Stimulated activated CD4-positive, alpha-beta T cell treated with anti-CD3 and anti-CD28 coated beads, Interleukin-4, amount 100 ng/mL, for 1 hour (primary cell): ENCODE measurements around the gene WWC2.

Source experiments
- DNase-seq: peaks from one replicate; pipeline ENCODE4 v3.0.0-alpha.2; 2020

Gene WWC2

DNA sequence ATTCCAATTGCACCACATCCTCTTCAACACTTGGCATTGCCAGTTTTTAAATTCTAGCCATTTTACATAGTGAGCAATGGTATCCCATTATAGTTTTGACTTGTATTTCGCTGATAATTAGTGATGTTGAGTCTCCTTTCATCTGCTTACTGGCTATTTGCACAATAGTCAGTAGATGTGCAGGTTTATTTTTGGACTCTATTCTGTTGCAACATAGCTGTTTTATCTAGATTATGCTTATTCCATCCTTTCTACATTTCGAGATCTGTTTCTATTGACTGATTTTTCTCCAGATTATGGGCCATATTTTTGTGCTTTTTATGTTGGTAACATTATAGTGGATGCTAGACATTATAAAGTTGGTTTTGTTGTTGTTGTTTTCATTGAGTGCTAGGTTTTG is 106.1 kb downstream of the WWC2 start:
- no peak for DNase-seq

DNA sequence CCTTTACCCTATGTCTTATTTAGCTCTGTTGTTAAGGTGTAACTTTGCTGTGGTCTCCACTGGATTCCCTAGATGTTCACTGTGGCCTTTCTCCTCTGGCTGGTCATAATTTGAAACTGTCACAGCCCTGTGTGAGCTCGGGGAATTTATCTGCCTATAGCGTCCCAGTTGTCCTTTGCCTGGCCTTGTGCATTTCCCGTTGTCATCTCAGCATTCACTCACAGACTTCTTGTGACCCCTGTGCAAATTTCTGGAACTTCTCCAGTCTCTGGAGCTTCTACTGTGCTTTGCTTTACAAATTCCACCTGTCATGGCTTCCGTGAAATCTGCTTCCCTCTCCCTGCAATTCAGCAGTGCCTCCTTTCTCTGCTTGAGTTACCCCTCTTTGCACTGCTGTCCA is 106.7 kb downstream of the WWC2 start:
- DNase-seq: no peak

DNA sequence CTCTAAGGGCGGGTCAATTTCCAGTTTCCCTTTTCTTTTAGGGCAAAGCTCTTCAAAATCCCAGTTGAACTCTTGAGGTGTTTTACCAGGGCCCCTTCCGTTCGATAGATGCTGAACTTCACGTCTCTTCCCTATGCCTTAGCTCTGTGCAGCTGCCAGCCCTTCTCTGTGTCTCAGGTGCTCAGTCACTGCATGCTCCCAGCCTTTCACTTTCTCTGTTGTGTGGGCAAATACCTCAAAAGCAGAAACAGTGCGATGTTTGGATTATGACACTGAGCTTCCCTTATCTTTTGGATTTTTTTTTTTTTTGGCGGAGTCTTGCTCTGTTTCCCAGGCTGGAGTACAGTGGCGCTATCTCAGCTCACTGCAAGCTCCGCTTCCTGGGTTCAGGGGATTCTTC is 112.5 kb downstream of the WWC2 start:
- no peak for DNase-seq

DNA sequence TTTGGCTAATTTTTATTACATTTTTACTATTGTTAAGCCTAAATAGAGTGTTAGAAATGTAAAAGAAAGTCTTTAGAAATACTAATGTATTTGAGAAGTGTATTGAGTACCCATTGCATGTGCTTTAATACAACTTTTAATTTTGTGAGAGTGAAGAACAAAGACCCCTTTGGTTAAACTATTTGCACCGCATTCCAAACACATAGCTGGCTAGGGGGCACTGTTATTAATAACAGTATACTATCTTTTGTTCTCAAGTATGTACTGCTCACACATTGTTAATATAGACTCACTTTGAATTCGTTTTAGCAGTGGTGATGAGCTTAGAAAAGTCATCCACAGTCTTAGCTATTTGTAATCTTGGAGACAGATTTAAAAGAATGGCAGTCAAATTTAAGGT is 114.9 kb downstream of the WWC2 start:
- no peak for DNase-seq

DNA sequence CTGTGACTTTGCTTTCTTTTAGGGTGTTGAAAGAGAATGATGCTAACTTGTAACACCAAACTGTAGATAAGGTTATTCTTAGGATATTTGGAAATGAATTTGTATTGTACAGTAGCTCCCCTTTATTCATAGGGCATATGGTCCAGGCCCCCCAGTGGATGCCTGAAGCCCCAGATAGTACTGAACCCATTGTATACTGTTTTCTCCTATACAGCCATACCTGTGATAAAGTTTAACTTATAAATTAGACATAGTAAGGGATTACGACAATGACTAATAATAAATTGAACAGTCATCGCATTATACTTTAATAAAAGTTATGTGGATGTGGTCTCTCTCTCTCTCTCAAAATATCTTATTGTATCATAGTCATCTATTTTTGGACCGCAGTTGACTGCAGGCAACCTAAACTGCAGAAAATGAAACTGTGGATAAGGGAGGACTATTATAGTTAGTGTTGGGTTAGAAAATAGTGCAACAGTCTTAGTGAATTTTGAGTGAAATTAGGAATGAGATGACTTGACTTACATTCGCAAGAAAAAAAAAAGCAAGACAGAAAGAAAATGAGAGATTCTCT is 115.9 kb downstream of the WWC2 start:
- DNase-seq: no peak

DNA sequence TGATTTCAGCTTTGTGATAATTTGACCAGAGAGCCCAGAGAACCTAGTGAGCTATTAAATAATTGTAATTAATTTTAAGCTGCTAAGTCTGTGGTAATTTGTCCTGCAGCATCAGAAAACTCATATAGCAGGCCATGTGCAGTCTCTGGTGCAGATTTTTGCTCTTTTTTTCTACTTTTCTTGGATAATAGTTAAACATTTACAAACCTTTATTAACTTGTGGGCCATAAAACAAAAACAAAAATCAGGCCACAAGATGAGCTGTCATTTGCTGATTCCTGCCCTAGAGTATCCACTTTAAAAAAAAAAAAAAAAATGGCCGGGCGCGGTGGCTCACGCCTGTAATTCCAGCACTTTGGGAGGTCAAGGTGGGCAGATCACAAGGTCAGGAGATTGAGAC is 121.2 kb downstream of the WWC2 start:
- no peak for DNase-seq

DNA sequence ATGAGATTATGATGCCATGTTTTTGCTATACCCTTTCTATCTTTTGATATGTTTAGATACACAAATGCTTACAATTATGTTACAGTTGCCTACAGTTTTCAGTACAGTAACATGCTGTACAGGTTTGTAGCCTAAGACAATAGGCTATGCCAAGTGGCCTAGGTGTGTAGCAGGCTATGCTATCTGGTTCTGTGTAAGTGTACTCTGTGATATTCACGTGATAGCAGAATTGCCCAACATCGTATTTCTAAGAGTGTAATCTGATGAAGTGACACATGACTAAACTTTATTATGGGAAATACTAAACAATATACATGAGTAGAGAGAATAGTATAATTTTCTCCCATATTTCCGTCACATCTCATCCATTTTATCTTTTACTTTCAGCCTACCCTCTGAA is 124.0 kb downstream of the WWC2 start:
- no peak for DNase-seq

DNA sequence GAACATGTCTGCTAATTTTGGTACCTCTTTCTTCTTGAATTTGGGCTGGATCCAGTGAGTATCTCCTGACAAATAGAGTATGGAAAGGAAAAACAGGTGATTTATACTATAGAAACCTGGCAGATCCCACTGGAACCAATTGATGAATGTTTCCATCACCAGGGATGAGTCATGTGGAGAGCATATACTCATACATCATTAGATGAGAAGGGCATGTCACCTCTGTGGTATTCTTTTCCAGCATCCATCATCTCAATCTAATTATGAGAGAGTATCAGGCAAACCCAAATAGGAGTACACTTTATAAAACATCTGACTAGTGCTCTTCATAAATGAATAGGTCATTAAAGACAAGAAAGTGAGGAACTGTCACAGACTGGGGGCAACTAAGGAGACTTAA is 130.3 kb downstream of the WWC2 start:
- DNase-seq: no peak

DNA sequence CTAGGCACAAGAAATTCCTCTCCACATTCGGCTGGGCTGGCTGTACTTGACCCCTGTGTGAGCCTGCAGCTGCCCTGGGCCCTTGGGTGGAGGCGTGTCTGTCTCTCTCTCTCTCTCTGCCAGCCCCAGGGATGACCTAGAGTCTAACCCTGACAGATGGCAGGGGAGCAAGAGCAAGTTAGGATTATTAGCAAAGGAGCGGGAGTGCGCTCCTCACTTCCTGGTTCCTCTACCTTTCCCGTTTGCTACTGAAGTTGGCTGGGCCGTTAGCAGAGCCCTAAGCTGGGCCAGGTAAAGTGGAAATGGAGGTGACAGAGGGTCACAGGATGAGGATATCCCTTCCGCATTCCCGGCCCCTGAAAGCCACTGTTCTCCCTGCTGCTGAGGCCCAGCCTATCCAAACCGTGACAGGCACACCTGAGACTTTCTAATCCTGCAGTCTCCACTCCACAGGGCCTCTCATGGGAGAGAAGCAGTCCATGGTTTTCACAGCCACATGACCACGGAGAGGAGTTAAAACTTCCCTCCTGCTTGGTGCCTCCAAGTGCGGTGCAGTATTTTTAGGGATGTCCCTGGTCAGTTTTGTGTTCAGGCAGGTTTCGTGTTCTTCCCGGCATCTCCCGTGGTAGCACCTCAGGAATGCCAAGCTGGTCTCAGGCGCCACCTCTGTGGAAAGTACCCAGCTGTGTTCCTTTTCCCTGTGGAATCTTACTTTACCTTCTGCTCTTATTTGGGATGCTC is 141.7 kb downstream of the WWC2 start:
- DNase-seq: no peak

DNA sequence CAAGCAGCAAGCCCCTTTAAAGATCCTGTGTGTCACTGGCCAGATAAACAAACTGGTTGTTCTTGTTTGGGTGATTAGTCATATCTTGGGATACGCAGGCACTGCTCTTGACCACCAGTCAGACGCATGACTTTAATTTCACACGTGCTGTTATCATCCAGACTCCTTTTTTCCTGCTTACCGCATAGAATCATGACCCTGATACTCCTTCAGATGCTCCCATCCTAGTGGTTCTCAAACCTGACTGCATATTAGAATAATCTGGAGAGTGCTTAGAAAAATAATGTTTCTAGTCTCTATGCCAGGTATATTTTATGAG is 142.2 kb downstream of the WWC2 start:
- DNase-seq: no peak

DNA sequence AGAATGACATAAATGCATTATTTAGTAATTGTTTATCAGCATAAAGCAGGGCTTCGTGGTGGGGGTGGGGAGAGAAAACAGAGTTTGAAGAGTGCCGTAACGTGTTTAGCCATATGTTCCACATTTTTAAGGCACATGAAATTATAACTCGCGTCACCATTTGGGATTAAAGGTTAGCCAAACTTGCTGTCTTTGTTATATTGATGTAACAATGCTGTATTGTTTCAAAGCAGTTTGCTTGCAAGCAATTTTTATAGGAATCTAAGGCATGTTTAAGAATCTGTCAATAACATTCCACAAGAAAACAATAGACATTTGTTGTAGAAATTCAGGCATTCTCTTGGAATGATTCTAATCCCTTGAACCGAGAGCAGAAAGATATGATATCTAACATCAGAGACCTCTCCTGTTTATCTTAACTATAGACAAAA is 142.7 kb downstream of the WWC2 start:
- DNase-seq: no peak

DNA sequence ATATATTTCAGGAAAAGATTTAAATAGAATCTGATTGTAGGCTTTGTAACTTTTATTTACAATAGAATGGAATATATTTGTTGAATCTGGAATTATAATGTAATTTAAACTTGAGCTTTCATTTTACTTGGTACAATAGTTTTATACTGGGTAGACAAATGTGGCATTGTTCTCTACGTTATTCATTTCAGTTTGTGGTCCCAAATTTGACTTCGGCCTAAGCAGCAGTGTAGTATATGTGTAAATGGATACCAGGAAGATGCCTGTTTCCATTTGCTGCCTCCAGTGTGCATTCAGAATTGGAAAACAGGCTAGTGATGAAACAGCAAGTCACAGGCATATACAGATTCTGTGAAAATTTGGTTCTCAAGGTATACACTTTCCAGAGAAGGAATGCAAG is 143.2 kb downstream of the WWC2 start:
- no peak for DNase-seq

DNA sequence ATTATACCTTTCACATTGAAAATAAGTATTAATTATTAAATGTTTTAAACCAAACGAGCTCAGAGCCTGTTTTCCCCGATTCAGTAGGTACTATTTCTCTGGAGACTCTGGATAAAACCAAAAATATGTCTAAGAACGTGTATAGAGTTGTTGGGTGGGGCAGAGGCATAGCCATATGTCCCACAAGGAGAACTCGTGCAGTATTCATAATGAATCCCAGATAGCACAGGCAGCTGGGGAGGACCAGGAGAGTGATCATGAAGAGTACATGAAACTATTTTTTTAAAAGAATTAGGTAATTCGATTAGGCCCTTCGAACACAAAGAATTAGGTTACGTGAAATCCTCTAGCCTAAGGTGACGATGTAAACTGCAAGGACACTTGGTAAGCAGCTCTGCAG is 145.0 kb downstream of the WWC2 start:
- DNase-seq: no peak

DNA sequence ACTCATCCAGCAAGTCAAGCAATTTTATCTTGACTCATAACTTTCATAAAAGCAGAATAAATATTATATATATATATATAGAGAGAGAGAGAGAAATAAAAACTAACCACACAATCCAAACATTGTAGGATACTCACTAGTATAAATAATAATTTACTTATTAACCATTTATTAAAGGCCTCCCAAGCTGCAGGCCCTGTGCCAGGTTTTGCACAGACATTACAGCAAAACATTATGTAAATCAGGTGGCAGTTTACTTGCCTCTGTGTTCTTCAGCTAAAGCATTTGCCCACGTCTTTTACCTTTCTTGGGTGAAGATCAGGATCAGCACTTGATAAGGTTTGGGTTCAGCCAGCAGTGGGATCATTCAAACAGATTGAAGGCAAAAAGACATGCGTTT is 145.4 kb downstream of the WWC2 start:
- DNase-seq: no peak

DNA sequence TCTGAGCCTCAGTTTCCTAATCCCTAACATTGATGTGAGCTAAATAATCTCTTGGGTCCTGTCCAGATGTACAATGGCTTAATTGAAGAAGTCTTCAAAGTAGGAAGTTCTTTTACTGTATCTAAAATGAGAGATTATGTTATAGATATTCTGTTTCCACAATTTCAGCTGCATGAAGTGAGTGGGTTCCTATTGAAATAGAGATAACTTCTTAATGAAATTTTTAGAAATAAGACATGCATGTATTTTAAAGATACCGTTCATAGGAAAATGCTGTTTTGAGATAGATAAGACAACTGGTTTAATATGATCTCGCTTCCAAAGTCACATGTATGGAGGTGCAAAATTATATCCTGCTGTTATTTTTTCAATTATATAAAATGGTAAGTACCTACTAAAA is 149.1 kb downstream of the WWC2 start:
- no peak for DNase-seq

DNA sequence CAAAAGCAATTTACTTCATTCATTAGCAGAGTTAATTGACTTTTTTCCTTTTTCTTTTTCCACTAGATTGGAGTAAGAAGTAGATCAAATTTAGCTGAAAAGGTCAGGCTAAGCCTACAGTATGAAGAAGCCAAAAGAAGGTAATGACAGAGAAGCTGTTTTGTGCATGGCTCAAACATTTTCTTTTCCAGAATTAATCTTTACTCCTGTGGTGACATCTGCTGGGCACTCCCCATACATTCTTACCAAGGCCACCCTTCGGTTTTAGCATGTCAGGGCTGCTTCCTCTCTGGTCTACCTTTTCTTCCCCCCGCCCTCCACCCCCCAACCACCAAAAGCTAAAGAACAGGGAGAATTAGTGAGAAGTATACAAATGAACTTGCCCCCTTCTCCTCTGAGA is 150.8 kb downstream of the WWC2 start:
- no peak for DNase-seq

DNA sequence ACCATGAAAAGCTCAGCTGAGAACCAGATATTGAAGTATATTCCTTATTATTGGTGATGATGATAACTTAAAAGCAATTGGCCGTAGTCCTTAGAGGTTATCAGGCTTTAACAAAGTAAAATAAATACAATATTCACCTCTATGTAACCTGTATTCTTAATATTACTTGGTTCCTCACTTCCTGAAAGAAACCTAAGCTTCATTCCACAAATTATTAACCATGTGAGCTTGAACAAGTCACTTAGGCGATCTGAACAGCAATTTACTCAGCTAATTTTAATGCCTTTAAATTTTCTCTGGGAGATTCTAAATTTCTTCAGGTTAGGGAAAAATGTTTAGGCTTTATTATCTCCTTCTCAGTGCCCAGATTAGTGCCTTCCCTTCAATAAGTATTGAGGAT is 151.8 kb downstream of the WWC2 start:
- DNase-seq: no peak

DNA sequence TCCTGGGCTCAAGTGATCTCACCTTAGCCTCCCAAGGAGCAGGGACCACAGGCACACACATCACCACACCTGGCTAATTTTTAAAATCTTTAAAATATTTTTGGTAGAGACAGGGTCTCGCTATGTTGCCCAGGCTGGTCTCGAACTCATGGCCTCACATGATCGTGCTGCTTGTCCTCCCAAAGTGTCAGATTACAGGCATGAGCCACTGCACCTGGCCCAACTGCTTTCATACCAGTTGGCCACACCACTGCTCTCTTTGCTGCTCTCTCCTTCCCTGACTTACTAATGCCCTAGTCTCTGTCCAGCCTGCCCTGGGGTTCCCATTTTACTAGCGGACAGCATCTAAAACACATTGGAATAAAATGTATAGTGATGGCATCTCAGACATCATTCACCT is 153.9 kb downstream of the WWC2 start:
- no peak for DNase-seq

DNA sequence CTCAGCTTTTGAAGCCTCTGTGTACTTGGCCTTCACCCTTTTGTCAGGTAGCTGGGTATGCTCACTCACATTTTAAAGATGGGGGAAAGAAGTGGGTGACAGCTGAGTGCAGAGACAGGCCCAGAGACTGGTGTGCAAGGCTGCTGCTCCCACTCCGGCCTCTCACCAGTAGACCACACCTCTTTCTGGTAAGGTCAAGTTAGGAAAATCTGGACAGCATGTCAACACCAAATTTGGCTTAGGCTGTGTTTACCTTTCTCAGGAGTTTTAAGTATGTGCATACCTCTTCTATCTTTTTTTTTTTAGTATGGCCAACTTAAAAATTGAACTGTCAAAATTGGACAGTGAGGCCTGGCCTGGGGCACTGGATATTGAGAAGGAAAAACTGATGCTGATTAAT is 154.4 kb downstream of the WWC2 start:
- DNase-seq: no peak

DNA sequence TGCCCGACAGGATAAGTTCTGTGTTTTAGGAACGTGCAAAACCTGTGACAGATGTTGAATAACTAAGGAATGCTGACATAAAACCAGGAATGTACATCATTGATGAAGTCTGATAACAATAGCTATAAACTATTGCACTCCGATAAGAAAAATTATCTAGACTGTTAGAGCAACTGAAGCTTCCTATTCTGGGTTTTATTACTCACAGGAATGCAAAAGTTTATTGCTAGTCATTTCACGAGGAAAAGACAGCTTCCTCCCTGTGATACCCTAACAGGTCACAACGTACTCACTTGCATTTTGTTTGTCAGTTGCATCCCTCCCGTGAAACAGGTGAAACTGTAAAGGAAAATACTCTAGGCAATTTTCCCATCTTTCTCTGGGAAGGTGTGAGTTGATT is 155.1 kb downstream of the WWC2 start:
- DNase-seq: no peak

DNA sequence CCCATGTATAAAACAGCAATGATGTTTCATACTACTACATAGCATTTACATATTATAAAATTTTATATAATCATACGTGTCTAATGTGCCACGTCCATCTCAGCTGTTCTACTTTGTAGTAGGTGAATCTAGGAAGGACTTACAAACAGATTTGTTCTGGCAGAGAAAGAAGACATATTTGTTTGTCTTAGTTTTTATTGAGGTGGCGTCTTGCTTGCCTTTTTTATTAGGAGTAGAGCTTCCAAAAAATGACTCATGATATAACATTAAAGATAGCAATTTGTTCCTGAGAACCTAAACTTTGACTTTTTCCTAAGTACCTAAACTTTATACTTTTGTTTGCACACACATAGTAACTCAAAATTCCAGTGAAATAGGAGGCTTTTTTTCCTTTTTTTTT is 156.4 kb downstream of the WWC2 start:
- no peak for DNase-seq

DNA sequence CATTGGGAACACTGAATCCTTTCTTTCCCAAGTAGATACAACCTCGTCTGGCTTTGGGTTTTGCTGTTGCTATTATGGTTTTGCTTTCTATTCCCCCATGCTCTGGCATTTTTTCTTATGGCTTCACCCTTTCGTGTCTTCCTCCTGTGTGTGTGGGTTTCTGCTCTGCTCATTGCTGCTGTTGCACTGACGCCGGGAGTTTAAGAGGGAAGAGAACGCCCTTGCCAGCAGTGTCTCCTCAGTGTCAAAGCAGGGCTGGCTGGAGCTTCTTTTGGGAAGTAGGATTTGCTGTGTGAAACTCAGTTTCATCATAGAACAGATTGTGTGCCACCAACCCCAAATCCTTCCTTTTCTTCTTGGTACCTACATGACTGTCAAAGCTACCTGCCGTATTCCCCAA is 157.3 kb downstream of the WWC2 start:
- no peak for DNase-seq

DNA sequence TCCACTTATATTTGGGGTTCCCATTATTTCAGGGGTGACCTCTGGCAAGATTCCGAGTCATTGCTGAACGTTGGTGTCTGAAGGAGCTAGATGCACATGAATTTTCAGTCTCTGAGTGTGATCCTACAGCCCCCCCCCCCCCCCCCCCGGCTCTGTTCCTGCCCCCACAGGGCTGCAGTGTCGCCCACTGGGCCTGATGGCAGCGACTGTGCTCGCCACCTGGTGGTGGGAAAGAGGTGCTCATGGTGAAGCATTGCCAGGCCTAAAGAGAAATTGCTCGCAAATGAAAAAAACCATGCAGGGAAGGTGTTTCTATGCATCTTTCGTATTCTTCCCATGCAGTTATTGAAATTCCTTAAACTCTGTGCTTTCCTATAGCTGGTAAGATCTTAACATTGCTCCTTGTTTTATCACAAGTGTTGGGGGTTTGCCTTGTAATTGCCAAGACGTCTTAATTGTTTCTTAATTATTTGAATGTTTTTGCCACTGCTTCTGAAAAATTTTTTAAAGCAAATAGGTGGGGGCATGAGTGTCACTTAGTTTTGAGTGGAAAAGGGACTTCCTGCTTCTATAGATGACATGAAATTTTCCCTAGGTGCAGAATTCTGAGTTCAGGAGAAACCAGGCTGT is 157.8 kb downstream of the WWC2 start:
- DNase-seq: peak; percentile 39

DNA sequence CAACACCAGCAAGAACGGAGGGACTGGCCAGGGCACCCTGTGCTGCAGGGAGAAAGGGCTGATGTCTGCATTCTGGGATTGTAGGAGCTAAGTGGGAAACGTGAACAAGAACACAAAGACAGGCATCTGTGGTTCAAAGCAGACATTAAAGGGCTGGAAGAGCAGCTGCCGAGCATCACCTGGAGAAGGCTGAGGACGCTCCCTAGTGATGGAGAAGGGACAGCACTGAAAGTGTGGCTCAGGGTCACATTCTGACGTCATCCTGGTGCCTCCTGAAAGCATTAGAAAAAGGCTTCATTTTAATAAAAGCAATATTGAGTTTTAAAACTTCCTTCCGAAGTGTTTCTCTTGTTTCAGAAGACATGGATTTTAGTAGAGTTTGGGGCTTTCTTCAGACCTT is 158.8 kb downstream of the WWC2 start:
- DNase-seq: no peak
